HEK293T (cell line): ENCODE measurements around the gene FNDC3B.

ENCODE experiments used
- CTCF ChIA-PET: fragments of 350-600 bp; formaldehyde crosslinking; extraction: SDS; loops from one replicate; lab custom pipeline; 2021; ENCODE audit warnings: antibody characterized with exemption, inconsistent platforms; lab: Yijun Ruan, JAX
- POLR2A ChIA-PET: fragments of 350-600 bp; formaldehyde crosslinking; extraction: SDS; loops from one replicate; lab custom pipeline; 2020; ENCODE audit warnings: antibody characterized with exemption, inconsistent platforms; lab: Yijun Ruan, JAX
- DNase-seq: peaks from one replicate; pipeline ENCODE4 v3.0.0; 2012; ENCODE audit warnings: mixed read lengths; ENCODE audit errors: extremely low spot score
- ARNT ChIP-seq: fragments of 450-650 bp; IDR thresholded peaks from 2 replicates; pipeline ENCODE4 v1.6.1; 2017; ENCODE audit warnings: mild to moderate bottlenecking
- BHLHE40 ChIP-seq: fragments of 450-650 bp; IDR thresholded peaks from 2 replicates; pipeline ENCODE4 v1.6.1; 2016; ENCODE audit warnings: mild to moderate bottlenecking, moderate library complexity, borderline replicate concordance
- CTBP1 ChIP-seq: fragments of 450-650 bp; IDR thresholded peaks from 2 replicates; pipeline ENCODE4 v1.6.1; 2016; ENCODE audit warnings: borderline replicate concordance
- ELF4 ChIP-seq: fragments of 450-650 bp; IDR thresholded peaks from 2 replicates; pipeline ENCODE4 v1.6.1; 2017; ENCODE audit warnings: antibody characterized with exemption
- FOXA1 ChIP-seq: fragments of 450-650 bp; IDR thresholded peaks from 2 replicates; pipeline ENCODE4 v1.6.1; 2016; ENCODE audit warnings: mild to moderate bottlenecking
- FOXK2 ChIP-seq: fragments of 450-650 bp; IDR thresholded peaks from 2 replicates; pipeline ENCODE4 v1.6.1; 2016; ENCODE audit warnings: mild to moderate bottlenecking
- FOXM1 ChIP-seq: fragments of 450-650 bp; IDR thresholded peaks from 2 replicates; pipeline ENCODE4 v1.6.1; 2017; ENCODE audit warnings: mild to moderate bottlenecking, borderline replicate concordance
- HDGF ChIP-seq: fragments of 450-650 bp; IDR thresholded peaks from 2 replicates; pipeline ENCODE4 v1.6.1; 2017; ENCODE audit warnings: antibody characterized with exemption, borderline replicate concordance
- L3MBTL2 ChIP-seq: fragments of 450-650 bp; conservative IDR thresholded peaks from 2 replicates; pipeline ENCODE4 v1.6.1; 2016; ENCODE audit warnings: mild to moderate bottlenecking
- LEF1 ChIP-seq: fragments of 450-650 bp; IDR thresholded peaks from 2 replicates; pipeline ENCODE4 v1.6.1; 2017; ENCODE audit warnings: mild to moderate bottlenecking, borderline replicate concordance
- NFRKB ChIP-seq: fragments of 450-650 bp; IDR thresholded peaks from 2 replicates; pipeline ENCODE4 v1.6.1; 2016; ENCODE audit warnings: mild to moderate bottlenecking, moderate library complexity
- PKNOX1 ChIP-seq: fragments of 450-650 bp; IDR thresholded peaks from 2 replicates; pipeline ENCODE4 v1.6.1; 2016
- SP1 ChIP-seq: fragments of 450-650 bp; IDR thresholded peaks from 2 replicates; pipeline ENCODE4 v1.6.1; 2017
- SUZ12 ChIP-seq: fragments of 450-650 bp; IDR thresholded peaks from 2 replicates; pipeline ENCODE4 v1.6.1; 2016; ENCODE audit warnings: mild to moderate bottlenecking
- TARDBP ChIP-seq: fragments of 450-650 bp; IDR thresholded peaks from 2 replicates; pipeline ENCODE4 v1.6.1; 2016
- ZNF384 ChIP-seq: fragments of 450-650 bp; IDR thresholded peaks from 2 replicates; pipeline ENCODE4 v1.6.1; 2016

Gene FNDC3B

GRCh38 chr3:172244011-172244410 is 204.6 kb downstream of the FNDC3B start:
- POLR2A ChIA-PET, result no interaction called here
- no peak for DNase-seq
- TF ChIP-seq FOXK2 (no peak), ARNT (no peak), TARDBP (no peak), FOXA1 (no peak), FOXM1 (no peak), SUZ12 (no peak), CTBP1 (no peak), BHLHE40 (no peak), L3MBTL2 (no peak), LEF1 (no peak), PKNOX1 (no peak), ZNF384 (no peak), HDGF (no peak)
- CTCF ChIA-PET, result no interaction called here

GRCh38 chr3:172245241-172245640 is 205.9 kb downstream of the FNDC3B start:
- ChIA-PET CTCF (interaction anchor here (0.5 kb wide), 1 partner anchor 313 kb away, joined by 3 read pairs; no protein-coding TSS in a partner anchor), POLR2A (no interaction called here)
- DNase-seq, result no peak
- TF ChIP-seq PKNOX1, result no peak

- POLR2A ChIA-PET, result no interaction called here
- no peak for TF ChIP-seq ZNF384
- TF ChIP-seq HDGF, result no peak
- TF ChIP-seq NFRKB, result no peak
- CTCF ChIA-PET, result interaction anchor here (0.6 kb wide), 1 partner anchor 190 kb away, joined by 3 read pairs; no protein-coding TSS in a partner anchor
- no peak for DNase-seq
Observed at GRCh38 chr3:172246107-172246844, 206.9 kb downstream of the FNDC3B start.

- POLR2A ChIA-PET, result no interaction called here
- DNase-seq, result no peak
- CTCF ChIA-PET, result no interaction called here
- TF ChIP-seq ZNF384, result no peak
- TF ChIP-seq NFRKB, result no peak
- TF ChIP-seq FOXA1, result no peak
- TF ChIP-seq TARDBP, result no peak
- TF ChIP-seq SP1, result no peak
- no peak for TF ChIP-seq SUZ12
Observed at GRCh38 chr3:172247525-172248274, 208.3 kb downstream of the FNDC3B start.

GRCh38 chr3:172249039-172249438 is 209.7 kb downstream of the FNDC3B start:
- no peak for DNase-seq
- TF ChIP-seq ELF4 (no peak), PKNOX1 (no peak), L3MBTL2 (no peak), LEF1 (no peak), BHLHE40 (no peak), CTBP1 (no peak), ARNT (no peak), FOXA1 (no peak), FOXK2 (no peak), TARDBP (no peak), SP1 (no peak), NFRKB (no peak), FOXM1 (no peak)

GRCh38 chr3:172251211-172251610 is 211.8 kb downstream of the FNDC3B start:
- TF ChIP-seq SUZ12 (no peak), SP1 (no peak), ELF4 (no peak), BHLHE40 (no peak), NFRKB (no peak), FOXM1 (no peak), CTBP1 (no peak), LEF1 (no peak), L3MBTL2 (no peak), FOXK2 (no peak), HDGF (no peak), PKNOX1 (no peak), TARDBP (no peak), FOXA1 (no peak), ARNT (no peak), ZNF384 (no peak)
- ChIA-PET POLR2A (no interaction called here), CTCF (no interaction called here)
- DNase-seq, result no peak

More at GRCh38 chr3:172249039-172249438, 209.7 kb downstream of the FNDC3B start:
- ChIA-PET CTCF (no interaction called here), POLR2A (no interaction called here)
